SH-SY5Y (cell line): Measurements from ENCODE around the gene VPS26B.

ENCODE experiments used
- GATA2 ChIP-seq: IDR thresholded peaks from 2 replicates; pipeline ENCODE4 v1.6.1; 2011; ENCODE audit warnings: mild to moderate bottlenecking, low read depth, low read length
- GATA3 ChIP-seq: IDR thresholded peaks from 2 replicates; pipeline ENCODE4 v1.6.1; 2011; ENCODE audit warnings: low read depth, mild to moderate bottlenecking, low read length, moderate library complexity

- TF ChIP-seq GATA3 (no peak), GATA2 (no peak)
Measured at GRCh38 chr11:134267966-134268365, 43.5 kb downstream of the VPS26B start.
